Fibroblast of lung (primary cell): Measurements from ENCODE around the gene GPR3.

Experiments used
- CTCF ChIP-seq, 2 donors: IDR thresholded peaks in 1 of 2; conservative IDR thresholded peaks in 1 of 2; 1 replicate in 1 of 2; 2 replicates in 1 of 2; pipeline ENCODE4 v1.5.1; 2011 to 2012; ENCODE audit warnings: low read length in 2 of 2, control low read depth in 1 of 2, inconsistent platforms in 1 of 2, low read depth in 1 of 2, mild to moderate bottlenecking in 1 of 2
- EZH2 ChIP-seq: IDR thresholded peaks from 2 replicates; pipeline ENCODE4 v1.5.1; 2012; ENCODE audit warnings: low read length, control low read depth, mild to moderate bottlenecking; ENCODE audit errors: missing control alignments

DNA sequence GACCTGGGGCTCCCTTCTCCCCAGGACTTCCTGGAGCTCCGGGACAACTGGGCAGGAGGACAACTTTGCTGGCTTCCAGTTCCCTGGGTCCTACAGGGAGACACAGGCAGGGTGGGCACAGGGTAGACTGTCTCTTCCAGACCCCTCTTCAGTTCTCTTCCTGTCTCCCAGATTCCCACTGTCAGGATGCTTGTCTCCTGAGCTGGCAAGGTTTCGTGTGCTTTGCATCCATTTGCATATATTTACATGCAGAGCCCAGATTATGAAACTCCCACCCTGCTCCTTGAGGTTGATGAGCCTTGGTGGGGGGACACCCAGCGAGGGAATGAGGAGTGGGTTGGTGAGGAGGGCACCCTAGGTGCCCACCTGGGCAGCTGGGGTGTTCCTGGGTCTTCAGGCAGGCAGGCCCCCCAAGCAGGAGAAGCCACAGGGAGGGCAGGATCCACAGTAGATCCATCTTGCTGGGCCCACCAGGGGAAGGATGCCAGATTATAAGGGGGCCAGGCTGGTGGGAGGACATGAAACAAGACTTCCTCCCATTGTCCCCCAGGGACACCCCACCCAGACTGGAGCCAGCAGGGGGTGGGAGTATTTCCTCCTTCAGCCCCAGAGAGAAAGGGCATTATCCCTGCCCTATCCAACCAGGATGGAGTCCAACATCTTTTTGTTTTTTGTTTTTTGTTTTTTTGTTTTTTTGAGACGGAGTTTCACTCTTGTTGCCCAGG is 17.9 kb upstream of the GPR3 start, which contains the start of gene FCN3:
- no peak for TF ChIP-seq CTCF (conservative IDR thresholded peaks at IDR 0.05 in 1 of 2, IDR thresholded peaks at IDR 0.05 in 1 of 2; ENCODE audit: low read depth in 1 of 2, low read length in 2 of 2)
- no peak for TF ChIP-seq EZH2
